Thyroid gland (tissue), 4 donors: ENCODE measurements around the gene SND1. TPM values are rescaled to one million over a fixed set of nuclear protein-coding genes. Genes with fewer than 3 reads are reported as not detected.
"Not testable (repeated sequence)": the region's sequence is repeated elsewhere in the genome, so short reads cannot be mapped to it uniquely, and the experiment has no call there.

Source experiments
- DNase-seq, 2 donors: peaks; one replicate each; pipeline ENCODE4 v3.0.0-alpha.2; 2019
- H3K27ac ChIP-seq, 3 donors: fragments of 200-600 bp; sonication (generic); 1 replicate in 2 of 3; 2 replicates in 1 of 3; pipeline ENCODE4 v1.5.1; 2016 to 2019; ENCODE audit warnings: mild to moderate bottlenecking in 1 of 3, moderate library complexity in 1 of 3
- H3K27me3 ChIP-seq: fragments of 200-600 bp; sonication (generic); one replicate; pipeline ENCODE4 v1.5.1; 2019
- H3K36me3 ChIP-seq, 2 donors: fragments of 200-600 bp; sonication (generic); one replicate each; pipeline ENCODE4 v1.5.1; 2016 to 2019
- H3K4me1 ChIP-seq, 2 donors: fragments of 200-600 bp; sonication (generic); one replicate each; pipeline ENCODE4 v1.5.1; 2017 to 2019
- H3K4me3 ChIP-seq, 3 donors: fragments of 200-600 bp; sonication (generic); replicated peaks in 1 of 3; 1 replicate in 2 of 3; 2 replicates in 1 of 3; pipeline ENCODE4 v1.5.1; 2016; ENCODE audit warnings: mild to moderate bottlenecking in 1 of 3
- H3K9me3 ChIP-seq: fragments of 200-600 bp; sonication (generic); one replicate; pipeline ENCODE4 v1.5.1; 2017
- POLR2A ChIP-seq, 2 donors: fragments of 450-650 bp; IDR thresholded peaks; one replicate each; pipeline ENCODE4 v1.6.1; 2017; ENCODE audit warnings: antibody characterized with exemption in 2 of 2, mild to moderate bottlenecking in 2 of 2, moderate library complexity in 1 of 2
- WGBS, 2 donors: methylation state at CpG; one replicate each; pipeline ENCODE4 v1.1.5; 2017; 5-methylcytosine and 5-hydroxymethylcytosine counted together
- intact Hi-C: fragments of 100-400 bp; cut with DNase I; formaldehyde crosslinking; loops from one replicate; pipeline ENCODE4 v1.15.1; 2023
- total RNA-seq, 4 donors: library from RNA; depleted of rRNA; stranded (reverse); fragments of >200 nt; gene quantifications; one replicate each; pipeline ENCODE4 v1.2.3, GENCODE V29; 2016
- TF ChIP-seq, protein P1 (sequence below), 6 experiments: fragments of 200-600 bp in 3 of 6; fragments of 450-650 bp in 3 of 6; sonication (generic) in 3 of 6; IDR thresholded peaks; one replicate each; pipeline ENCODE4 v1.5.1; 2016 to 2019; ENCODE audit warnings: antibody characterized with exemption in 6 of 6, mild to moderate bottlenecking in 2 of 6, inconsistent platforms in 1 of 6, moderate library complexity in 1 of 6

SND1 gene
- total RNA-seq, 4 donors from 2014 or later, result 126 to 167 (median 144) TPM

DNA sequence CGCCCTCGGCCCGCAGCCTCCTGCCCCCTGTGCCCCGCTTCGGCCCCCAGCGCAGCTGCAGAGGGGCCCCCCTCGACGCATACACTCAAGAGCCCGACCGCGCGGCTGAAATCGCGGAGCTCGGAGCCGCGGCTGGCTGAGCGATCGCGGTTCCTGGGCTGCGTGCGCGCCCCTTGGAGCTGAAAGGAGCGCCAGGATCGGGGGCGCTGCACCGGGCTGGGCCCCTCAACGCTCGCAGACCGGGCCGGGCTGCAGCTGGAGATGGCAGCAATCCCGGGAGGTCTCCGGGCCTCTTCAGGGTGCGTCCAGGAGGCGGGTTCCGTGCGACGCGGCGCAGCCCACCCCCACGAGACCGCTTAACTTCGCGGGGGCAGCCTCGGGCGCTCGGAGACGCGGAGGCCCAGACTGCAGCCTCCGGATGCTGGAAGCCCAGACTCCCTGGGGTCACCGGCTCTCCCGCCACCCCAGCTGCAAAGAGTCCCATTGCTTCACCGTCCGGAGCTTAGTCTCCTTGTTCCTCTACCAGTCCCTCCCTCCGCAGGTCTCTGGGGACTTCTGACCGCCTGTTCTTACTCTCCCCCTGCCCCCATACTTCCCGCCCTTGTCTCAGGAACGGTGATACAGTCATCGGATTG is 452.2 kb downstream of the SND1 start:
- no peak overlapping the region for H3K4me3 ChIP-seq
- no peak for DNase-seq
- H3K36me3 ChIP-seq, result no peaks in the 10 kb centered on the region
- no peak for TF ChIP-seq POLR2A (IDR thresholded peaks at IDR 0.05)
- TF ChIP-seq, protein P1, sequence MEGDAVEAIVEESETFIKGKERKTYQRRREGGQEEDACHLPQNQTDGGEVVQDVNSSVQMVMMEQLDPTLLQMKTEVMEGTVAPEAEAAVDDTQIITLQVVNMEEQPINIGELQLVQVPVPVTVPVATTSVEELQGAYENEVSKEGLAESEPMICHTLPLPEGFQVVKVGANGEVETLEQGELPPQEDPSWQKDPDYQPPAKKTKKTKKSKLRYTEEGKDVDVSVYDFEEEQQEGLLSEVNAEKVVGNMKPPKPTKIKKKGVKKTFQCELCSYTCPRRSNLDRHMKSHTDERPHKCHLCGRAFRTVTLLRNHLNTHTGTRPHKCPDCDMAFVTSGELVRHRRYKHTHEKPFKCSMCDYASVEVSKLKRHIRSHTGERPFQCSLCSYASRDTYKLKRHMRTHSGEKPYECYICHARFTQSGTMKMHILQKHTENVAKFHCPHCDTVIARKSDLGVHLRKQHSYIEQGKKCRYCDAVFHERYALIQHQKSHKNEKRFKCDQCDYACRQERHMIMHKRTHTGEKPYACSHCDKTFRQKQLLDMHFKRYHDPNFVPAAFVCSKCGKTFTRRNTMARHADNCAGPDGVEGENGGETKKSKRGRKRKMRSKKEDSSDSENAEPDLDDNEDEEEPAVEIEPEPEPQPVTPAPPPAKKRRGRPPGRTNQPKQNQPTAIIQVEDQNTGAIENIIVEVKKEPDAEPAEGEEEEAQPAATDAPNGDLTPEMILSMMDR (IDR thresholded peaks at IDR 0.05), result no peak
- H3K27ac ChIP-seq, result no peak overlapping the region
- intact Hi-C loops, result no loop called here
- no peaks in the 10 kb centered on the region for H3K9me3 ChIP-seq
- H3K4me1 ChIP-seq, result peaks cover 9 to 13% of the 10 kb centered on the region in 2 donors
- H3K27me3 ChIP-seq, result no peaks in the 10 kb centered on the region
- whole genome bisulfite sequencing, 2 donors, result 5 to 10% methylated on average over 6 to 29 of the region's 59 CpGs

DNA sequence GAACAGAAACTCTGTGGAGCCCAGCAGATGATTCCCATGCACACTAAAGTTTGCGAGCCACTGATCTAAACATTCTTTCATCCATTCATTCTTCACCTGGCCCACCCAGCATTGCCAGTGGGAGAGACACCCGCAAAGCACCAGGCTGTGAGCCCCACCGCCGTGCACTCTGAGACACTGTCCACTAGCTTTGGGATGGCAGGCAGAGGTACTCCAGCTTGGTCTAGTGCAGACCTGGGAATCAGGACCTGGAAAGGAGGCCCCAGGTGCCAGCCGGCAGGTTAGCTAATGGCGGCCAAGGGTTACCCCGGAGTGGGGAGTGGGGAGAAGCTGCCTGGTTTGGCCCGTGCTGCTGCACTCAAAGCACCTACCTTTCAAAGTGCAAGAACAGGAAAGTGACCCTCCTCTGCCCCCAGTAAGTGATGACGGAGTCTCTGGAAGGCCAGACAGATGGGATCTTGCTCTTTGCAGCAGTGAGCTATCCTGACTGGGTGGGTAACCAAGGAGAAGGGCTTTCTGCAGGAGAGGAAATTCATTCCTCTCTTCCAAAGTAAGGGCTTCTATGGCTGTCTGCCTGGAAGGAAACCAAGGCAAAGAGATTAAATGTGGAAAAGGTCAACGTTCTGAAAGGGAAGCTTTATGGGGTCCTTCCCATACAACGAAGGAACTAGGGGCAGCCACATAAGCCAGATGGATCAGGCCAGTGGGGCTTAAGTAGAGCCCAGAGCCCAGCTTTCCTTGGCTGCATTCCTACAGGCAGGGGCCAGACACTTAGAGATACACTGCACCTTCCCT is 453.4 kb downstream of the SND1 start:
- no peak overlapping the region for H3K4me3 ChIP-seq
- no peaks in the 10 kb centered on the region for H3K9me3 ChIP-seq
- no peaks in the 10 kb centered on the region for H3K27me3 ChIP-seq
- intact Hi-C loops, result no loop called here
- TF ChIP-seq, protein P1 (IDR thresholded peaks at IDR 0.05), result no peak
- TF ChIP-seq POLR2A (IDR thresholded peaks at IDR 0.05), result no peak
- H3K27ac ChIP-seq, result no peak overlapping the region
- H3K4me1 ChIP-seq, result peaks cover 9 to 13% of the 10 kb centered on the region in 2 donors
- DNase-seq, result no peak
- H3K36me3 ChIP-seq, result no peaks in the 10 kb centered on the region
- 85 to 87% methylated on average over 10 to 11 of the region's 11 CpGs for WGBS, 2 donors

DNA sequence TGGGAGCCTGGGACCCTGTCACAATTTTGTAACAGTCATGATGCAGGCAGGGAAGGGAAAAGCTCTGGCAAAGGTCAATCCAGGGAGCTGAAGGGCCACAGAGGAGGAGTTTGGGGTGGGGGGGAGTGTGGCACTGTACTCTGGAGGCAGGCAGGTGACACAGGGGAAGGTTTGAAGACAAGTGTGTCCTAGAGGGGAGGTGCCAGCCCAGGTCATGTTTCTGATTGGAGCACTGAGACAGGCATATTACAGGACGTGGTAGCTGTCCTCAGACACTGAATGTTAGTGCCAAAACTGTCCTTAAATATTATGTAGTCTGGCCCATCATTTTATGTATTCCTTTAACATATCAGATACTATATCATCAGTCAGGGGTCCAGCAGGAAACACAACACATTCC is 454.8 kb downstream of the SND1 start:
- TF ChIP-seq, protein P1 (IDR thresholded peaks at IDR 0.05), result no peak
- TF ChIP-seq POLR2A (IDR thresholded peaks at IDR 0.05), result no peak
- Histone ChIP-seq H3K4me3 (no peak overlapping the region), H3K36me3 (no peaks in the 10 kb centered on the region), H3K27ac (no peak overlapping the region), H3K9me3 (no peaks in the 10 kb centered on the region), H3K27me3 (no peaks in the 10 kb centered on the region), H3K4me1 (peaks cover 9 to 13% of the 10 kb centered on the region in 2 donors)
- 37 to 56% methylated on average over 1 of the region's 1 CpG for WGBS, 2 donors
- intact Hi-C loops, result no loop called here
- DNase-seq, result no peak

DNA sequence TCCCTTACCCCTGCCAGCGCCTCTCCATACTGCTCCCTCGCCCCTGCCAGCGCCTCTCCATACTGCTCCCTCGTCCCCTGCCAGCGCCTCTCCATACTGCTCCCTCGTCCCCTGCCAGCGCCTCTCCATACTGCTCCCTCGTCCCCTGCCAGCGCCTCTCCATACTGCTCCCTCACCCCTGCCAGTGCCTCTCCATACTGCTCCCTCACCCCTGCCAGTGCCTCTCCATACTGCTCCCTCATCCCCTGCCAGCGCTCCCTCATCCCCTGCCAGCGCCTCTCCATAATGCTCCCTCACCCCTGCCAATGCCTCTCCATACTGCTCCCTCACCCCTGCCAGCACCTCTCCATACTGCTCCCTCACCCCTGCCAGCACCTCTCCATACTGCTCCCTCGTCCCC is 455.5 kb downstream of the SND1 start:
- 65 to 71% methylated on average over 10 to 12 of the region's 12 CpGs for WGBS, 2 donors
- H3K9me3 ChIP-seq, H3K4me3 ChIP-seq, H3K36me3 ChIP-seq, H3K27me3 ChIP-seq, H3K27ac ChIP-seq, DNase-seq, intact Hi-C loops: not testable (repeated sequence)
- H3K4me1 ChIP-seq, result peaks cover 9 to 13% of the 10 kb centered on the region in 2 donors

DNA sequence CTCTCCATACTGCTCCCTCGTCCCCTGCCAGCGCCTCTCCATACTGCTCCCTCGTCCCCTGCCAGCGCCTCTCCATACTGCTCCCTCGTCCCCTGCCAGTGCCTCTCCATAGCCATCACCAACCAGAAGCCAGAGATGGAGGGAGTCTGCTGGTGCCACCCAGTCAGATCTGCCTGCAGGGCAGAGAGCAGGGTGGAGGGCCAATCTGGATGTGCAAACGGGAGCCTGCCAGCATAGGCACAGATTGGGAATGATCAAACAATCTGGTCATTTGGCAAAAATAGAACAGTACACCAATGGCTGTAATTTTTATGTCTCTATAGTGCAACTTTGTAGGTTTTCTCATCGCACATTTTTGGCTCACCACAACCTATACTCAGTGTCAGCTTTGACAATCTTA is 456.1 kb downstream of the SND1 start:
- H3K4me1 ChIP-seq, result peaks cover 9 to 13% of the 10 kb centered on the region in 2 donors
- intact Hi-C loops, result no loop called here
- DNase-seq, result no peak
- WGBS, 2 donors, result 68 to 77% methylated on average over 3 to 5 of the region's 7 CpGs
- H3K36me3 ChIP-seq, result no peaks in the 10 kb centered on the region
- no peaks in the 10 kb centered on the region for H3K9me3 ChIP-seq
- TF ChIP-seq, protein P1 (IDR thresholded peaks at IDR 0.05), result no peak
- H3K27ac ChIP-seq, result no peak overlapping the region
- no peak overlapping the region for H3K4me3 ChIP-seq
- no peaks in the 10 kb centered on the region for H3K27me3 ChIP-seq
